ENCODE measurements around the gene CACNA1G.

CACNA1G gene

GRCh38 chr17:50549256-50549941 is 11.1 kb upstream of the CACNA1G start:
- DNase-seq, result no peak

GRCh38 chr17:50549969-50550368 is 10.5 kb upstream of the CACNA1G start:
- no peak for DNase-seq

- DNase-seq, result peak; percentile 69
These were observed 9.7 kb upstream of the CACNA1G start for GRCh38 chr17:50550661-50551432.

- no peak for DNase-seq
These were observed 9.1 kb upstream of the CACNA1G start for GRCh38 chr17:50551433-50551815.

GRCh38 chr17:50551884-50552283 is 8.6 kb upstream of the CACNA1G start:
- no peak for DNase-seq

- no peak for DNase-seq
These were observed 6.3 kb upstream of the CACNA1G start for GRCh38 chr17:50554201-50554600.

- no peak for DNase-seq
These were observed 3.7 kb upstream of the CACNA1G start for GRCh38 chr17:50556803-50557202.

- DNase-seq, result no peak
These were observed 2.9 kb upstream of the CACNA1G start for GRCh38 chr17:50557630-50558029.

GRCh38 chr17:50558091-50558490 is 2.4 kb upstream of the CACNA1G start:
- DNase-seq, result no peak

- no peak for DNase-seq
These were observed 2.0 kb upstream of the CACNA1G start for GRCh38 chr17:50558581-50558940.

GRCh38 chr17:50558941-50559614 is 1.4 kb upstream of the CACNA1G start:
- DNase-seq, result no peak

GRCh38 chr17:50559674-50560184 is 786 bp upstream of the CACNA1G start:
- peak; percentile 50 for DNase-seq

- no peak for DNase-seq
These were observed 623 bp downstream of the CACNA1G start for GRCh38 chr17:50560931-50561745.

GRCh38 chr17:50561746-50562141 is 1.2 kb downstream of the CACNA1G start:
- DNase-seq, result no peak

- no peak for DNase-seq
These were observed 2.0 kb downstream of the CACNA1G start for GRCh38 chr17:50562242-50563091.

- no peak for DNase-seq
These were observed 2.6 kb downstream of the CACNA1G start for GRCh38 chr17:50563092-50563511.

- DNase-seq, result peak; percentile 57
These were observed 4.4 kb downstream of the CACNA1G start for GRCh38 chr17:50564916-50565315.

- DNase-seq, result no peak
These were observed 5.2 kb downstream of the CACNA1G start for GRCh38 chr17:50565402-50566350.

- no peak for DNase-seq
These were observed 6.4 kb downstream of the CACNA1G start for GRCh38 chr17:50566886-50567285.

GRCh38 chr17:50568659-50569058 is 8.1 kb downstream of the CACNA1G start:
- no peak for DNase-seq

GRCh38 chr17:50569592-50569991 is 9.1 kb downstream of the CACNA1G start:
- DNase-seq, result no peak

Measured in EL (cell line).